ENCODE results near the gene SEC63.

DNA sequence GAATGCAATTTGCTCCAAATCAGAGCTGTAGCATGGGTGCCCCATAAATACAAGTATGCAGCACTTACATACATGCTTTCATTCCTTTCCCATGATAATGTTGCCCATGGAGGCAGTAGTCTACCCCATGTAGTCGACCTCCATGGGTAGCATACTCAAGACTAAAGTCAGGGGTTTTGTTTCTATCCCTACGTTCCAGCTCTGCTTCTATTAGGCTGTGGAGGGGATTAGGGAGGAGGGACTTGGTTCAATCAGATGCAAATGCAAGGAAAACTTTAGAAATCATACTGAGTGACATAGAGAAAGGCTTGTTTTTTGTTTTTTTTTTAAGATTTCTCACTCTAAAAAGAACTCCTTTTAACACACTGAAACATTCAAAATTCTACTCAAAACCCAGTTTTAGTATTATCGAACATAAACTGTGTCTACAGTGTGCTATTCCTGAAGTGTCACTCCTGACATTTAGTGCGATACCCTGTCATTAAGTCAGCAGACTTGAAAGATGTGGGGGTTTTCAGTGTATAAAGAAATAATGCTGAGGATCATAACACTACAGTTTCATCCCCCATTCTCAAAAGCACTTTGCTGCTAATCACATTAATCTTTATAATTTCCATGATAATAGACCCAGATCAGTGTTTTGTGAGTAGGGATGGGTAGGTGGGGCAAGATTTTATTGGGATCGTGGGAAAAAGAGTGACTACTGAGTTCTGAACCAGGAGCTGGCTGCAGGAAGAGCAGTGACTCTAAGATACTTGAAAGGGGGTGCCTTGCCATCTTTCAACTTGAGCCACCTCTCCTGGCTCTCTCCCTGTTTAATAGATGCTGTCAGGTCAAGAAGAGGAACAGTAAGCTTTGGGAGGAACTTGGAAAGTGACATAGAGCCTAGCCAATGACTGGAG, 93.5 kb downstream of the SEC63 start:
- TF ChIP-seq, protein P1, sequence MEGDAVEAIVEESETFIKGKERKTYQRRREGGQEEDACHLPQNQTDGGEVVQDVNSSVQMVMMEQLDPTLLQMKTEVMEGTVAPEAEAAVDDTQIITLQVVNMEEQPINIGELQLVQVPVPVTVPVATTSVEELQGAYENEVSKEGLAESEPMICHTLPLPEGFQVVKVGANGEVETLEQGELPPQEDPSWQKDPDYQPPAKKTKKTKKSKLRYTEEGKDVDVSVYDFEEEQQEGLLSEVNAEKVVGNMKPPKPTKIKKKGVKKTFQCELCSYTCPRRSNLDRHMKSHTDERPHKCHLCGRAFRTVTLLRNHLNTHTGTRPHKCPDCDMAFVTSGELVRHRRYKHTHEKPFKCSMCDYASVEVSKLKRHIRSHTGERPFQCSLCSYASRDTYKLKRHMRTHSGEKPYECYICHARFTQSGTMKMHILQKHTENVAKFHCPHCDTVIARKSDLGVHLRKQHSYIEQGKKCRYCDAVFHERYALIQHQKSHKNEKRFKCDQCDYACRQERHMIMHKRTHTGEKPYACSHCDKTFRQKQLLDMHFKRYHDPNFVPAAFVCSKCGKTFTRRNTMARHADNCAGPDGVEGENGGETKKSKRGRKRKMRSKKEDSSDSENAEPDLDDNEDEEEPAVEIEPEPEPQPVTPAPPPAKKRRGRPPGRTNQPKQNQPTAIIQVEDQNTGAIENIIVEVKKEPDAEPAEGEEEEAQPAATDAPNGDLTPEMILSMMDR (IDR thresholded peaks at IDR 0.05): no peak
- TF ChIP-seq POLR2A (IDR thresholded peaks at IDR 0.05): no peak
- no peak for TF ChIP-seq POLR2AphosphoS5 (IDR thresholded peaks at IDR 0.05)
